GM23338 (cell line): ENCODE measurements around the gene RGS3.

Source experiments
- CREB1 ChIP-seq: fragments of 250-450 bp; sonication (Bioruptor Pico); IDR thresholded peaks from 2 replicates; pipeline ENCODE4 v1.5.0; 2020; ENCODE audit warnings: low read depth, mild to moderate bottlenecking, moderate library complexity
- EZH2 ChIP-seq: fragments of 200-600 bp; sonication (generic); IDR thresholded peaks from one replicate; pipeline ENCODE4 v1.8.0; 2017; ENCODE audit warnings: antibody characterized with exemption, mild to moderate bottlenecking, low read depth; ENCODE audit not compliant: unreplicated experiment
- EZH2phosphoT487 ChIP-seq: fragments of 200-600 bp; sonication (generic); IDR thresholded peaks from one replicate; pipeline ENCODE4 v1.8.1; 2018; ENCODE audit warnings: antibody characterized with exemption; ENCODE audit not compliant: unreplicated experiment
- JUNB ChIP-seq: IDR thresholded peaks from one replicate; pipeline ENCODE4 v1.6.1; 2016; ENCODE audit warnings: antibody characterized with exemption; ENCODE audit not compliant: unreplicated experiment
- POLR2AphosphoS5 ChIP-seq: IDR thresholded peaks from 2 replicates; pipeline ENCODE4 v1.6.1; 2016; ENCODE audit warnings: antibody characterized with exemption, low read depth
- TF ChIP-seq, protein P1 (sequence below), 2 experiments: fragments of 200-600 bp in 1 of 2; sonication (generic) in 1 of 2; conservative IDR thresholded peaks; 2 replicates each; pipeline versions ENCODE4 v1.5.1 to v1.6.1; 2016 to 2017; ENCODE audit warnings: antibody characterized with exemption in 2 of 2, low read depth in 2 of 2, mild to moderate bottlenecking in 2 of 2, moderate library complexity in 1 of 2
- TF ChIP-seq, protein P2 (sequence below): IDR thresholded peaks from one replicate; pipeline ENCODE4 v1.6.1; 2018; ENCODE audit warnings: antibody characterized with exemption; ENCODE audit not compliant: unreplicated experiment

DNA sequence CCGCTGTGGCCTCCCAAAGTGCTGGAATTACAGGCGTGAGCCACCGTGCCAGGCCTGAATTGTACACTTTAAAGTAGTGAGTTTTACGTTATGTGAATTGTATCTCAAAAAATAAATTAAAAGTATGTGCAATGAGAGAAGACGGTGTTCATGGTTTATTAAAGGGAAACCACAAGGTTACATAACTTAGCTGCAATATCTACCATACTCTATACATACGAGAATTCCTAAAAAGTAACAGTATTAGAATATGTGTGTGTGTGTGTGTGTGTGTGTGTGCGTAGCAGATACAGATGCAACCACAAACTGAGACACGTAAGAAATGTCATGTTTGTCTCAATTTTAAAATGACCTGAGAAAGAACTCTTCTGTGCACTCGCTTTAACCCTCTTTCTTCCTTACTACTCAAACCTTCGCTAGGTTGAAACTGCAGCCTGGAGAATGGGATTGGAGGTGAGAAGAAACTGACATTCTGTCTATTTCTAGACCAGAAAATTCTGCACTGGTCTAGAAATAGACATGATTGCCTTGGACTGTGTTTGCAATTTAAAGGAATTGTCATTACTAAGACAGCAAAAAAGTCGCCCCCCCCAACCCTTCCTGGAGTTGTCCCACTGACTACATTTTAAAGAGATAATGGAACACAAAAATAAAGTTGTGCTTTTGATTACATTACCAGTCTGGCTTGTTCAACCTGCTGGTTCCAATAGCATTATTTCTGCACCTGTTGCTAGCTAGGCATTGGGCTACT is 167.0 kb downstream of the RGS3 start:
- no peak for TF ChIP-seq POLR2AphosphoS5
- TF ChIP-seq, protein P1, sequence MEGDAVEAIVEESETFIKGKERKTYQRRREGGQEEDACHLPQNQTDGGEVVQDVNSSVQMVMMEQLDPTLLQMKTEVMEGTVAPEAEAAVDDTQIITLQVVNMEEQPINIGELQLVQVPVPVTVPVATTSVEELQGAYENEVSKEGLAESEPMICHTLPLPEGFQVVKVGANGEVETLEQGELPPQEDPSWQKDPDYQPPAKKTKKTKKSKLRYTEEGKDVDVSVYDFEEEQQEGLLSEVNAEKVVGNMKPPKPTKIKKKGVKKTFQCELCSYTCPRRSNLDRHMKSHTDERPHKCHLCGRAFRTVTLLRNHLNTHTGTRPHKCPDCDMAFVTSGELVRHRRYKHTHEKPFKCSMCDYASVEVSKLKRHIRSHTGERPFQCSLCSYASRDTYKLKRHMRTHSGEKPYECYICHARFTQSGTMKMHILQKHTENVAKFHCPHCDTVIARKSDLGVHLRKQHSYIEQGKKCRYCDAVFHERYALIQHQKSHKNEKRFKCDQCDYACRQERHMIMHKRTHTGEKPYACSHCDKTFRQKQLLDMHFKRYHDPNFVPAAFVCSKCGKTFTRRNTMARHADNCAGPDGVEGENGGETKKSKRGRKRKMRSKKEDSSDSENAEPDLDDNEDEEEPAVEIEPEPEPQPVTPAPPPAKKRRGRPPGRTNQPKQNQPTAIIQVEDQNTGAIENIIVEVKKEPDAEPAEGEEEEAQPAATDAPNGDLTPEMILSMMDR (conservative IDR thresholded peaks at IDR 0.05; ENCODE audit: low read depth in 2 of 2): no peak
- TF ChIP-seq, protein P2, sequence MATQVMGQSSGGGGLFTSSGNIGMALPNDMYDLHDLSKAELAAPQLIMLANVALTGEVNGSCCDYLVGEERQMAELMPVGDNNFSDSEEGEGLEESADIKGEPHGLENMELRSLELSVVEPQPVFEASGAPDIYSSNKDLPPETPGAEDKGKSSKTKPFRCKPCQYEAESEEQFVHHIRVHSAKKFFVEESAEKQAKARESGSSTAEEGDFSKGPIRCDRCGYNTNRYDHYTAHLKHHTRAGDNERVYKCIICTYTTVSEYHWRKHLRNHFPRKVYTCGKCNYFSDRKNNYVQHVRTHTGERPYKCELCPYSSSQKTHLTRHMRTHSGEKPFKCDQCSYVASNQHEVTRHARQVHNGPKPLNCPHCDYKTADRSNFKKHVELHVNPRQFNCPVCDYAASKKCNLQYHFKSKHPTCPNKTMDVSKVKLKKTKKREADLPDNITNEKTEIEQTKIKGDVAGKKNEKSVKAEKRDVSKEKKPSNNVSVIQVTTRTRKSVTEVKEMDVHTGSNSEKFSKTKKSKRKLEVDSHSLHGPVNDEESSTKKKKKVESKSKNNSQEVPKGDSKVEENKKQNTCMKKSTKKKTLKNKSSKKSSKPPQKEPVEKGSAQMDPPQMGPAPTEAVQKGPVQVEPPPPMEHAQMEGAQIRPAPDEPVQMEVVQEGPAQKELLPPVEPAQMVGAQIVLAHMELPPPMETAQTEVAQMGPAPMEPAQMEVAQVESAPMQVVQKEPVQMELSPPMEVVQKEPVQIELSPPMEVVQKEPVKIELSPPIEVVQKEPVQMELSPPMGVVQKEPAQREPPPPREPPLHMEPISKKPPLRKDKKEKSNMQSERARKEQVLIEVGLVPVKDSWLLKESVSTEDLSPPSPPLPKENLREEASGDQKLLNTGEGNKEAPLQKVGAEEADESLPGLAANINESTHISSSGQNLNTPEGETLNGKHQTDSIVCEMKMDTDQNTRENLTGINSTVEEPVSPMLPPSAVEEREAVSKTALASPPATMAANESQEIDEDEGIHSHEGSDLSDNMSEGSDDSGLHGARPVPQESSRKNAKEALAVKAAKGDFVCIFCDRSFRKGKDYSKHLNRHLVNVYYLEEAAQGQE: no peak
- TF ChIP-seq EZH2phosphoT487: no peak
- no peak for TF ChIP-seq JUNB
- TF ChIP-seq EZH2: no peak
- no peak for TF ChIP-seq CREB1 (CRISPR knock-in tag)
